Activated CD4-positive, alpha-beta T cell treated with anti-CD3 and anti-CD28 coated beads, Interleukin-2, amount 50 U/mL, for 16 hours (primary cell): ENCODE data around the gene ACTG1.
"Not testable (repeated sequence)": the region's sequence is repeated elsewhere in the genome, so short reads cannot be mapped to it uniquely, and the experiment has no call there.

Source experiments
- DNase-seq: peaks from one replicate; pipeline ENCODE4 v3.0.0-alpha.2; 2020

The ACTG1 gene

GRCh38 chr17:81531998-81532404, 19.4 kb upstream of the ACTG1 start:
- DNase-seq: not testable (repeated sequence)

- not testable (repeated sequence) for DNase-seq
Measured at GRCh38 chr17:81531013-81531412, 18.4 kb upstream of the ACTG1 start.

GRCh38 chr17:81529437-81529803, 16.8 kb upstream of the ACTG1 start:
- DNase-seq: no peak

GRCh38 chr17:81528651-81529436, 16.2 kb upstream of the ACTG1 start:
- DNase-seq: no peak

GRCh38 chr17:81528384-81528650, 15.7 kb upstream of the ACTG1 start:
- no peak for DNase-seq

GRCh38 chr17:81527591-81528383, 15.2 kb upstream of the ACTG1 start, which contains the start of gene FSCN2:
TSS of gene FSCN2 (plus strand) at chr17:81528377. CDS start at chr17:81528532, 155 bp downstream.
- DNase-seq: no peak

GRCh38 chr17:81526662-81527571, 14.3 kb upstream of the ACTG1 start:
- DNase-seq: no peak

GRCh38 chr17:81524865-81525159, 12.2 kb upstream of the ACTG1 start:
- DNase-seq: no peak

GRCh38 chr17:81524039-81524864, 11.7 kb upstream of the ACTG1 start:
- DNase-seq: no peak

GRCh38 chr17:81523402-81524038, 10.9 kb upstream of the ACTG1 start:
- no peak for DNase-seq

GRCh38 chr17:81522491-81523401, 10.1 kb upstream of the ACTG1 start:
- DNase-seq: no peak

- DNase-seq: no peak
Measured at GRCh38 chr17:81520021-81520901, 7.7 kb upstream of the ACTG1 start.

- DNase-seq: peak; percentile 47
Measured at GRCh38 chr17:81519284-81520020, 6.9 kb upstream of the ACTG1 start.

- no peak for DNase-seq
Measured at GRCh38 chr17:81518785-81519283, 6.2 kb upstream of the ACTG1 start.

- no peak for DNase-seq
Measured at GRCh38 chr17:81518113-81518784, 5.7 kb upstream of the ACTG1 start.

GRCh38 chr17:81517339-81518112, 4.9 kb upstream of the ACTG1 start:
- no peak for DNase-seq

GRCh38 chr17:81517009-81517338, 4.4 kb upstream of the ACTG1 start:
- no peak for DNase-seq

- no peak for DNase-seq
Measured at GRCh38 chr17:81516439-81516838, 3.8 kb upstream of the ACTG1 start.
